Spleen (tissue), 7 donors: ENCODE results near the gene BLCAP.

Source experiments
- POLR2AphosphoS5 ChIP-seq, 3 donors: sonication (generic); formaldehyde crosslinking; IDR thresholded peaks; one replicate each; pipeline ENCODE4 v1.5.1; 2017; ENCODE audit warnings: antibody characterized with exemption in 3 of 3
- TF ChIP-seq, protein P1 (sequence below), 11 experiments: fragments of 200-600 bp in 7 of 11; fragments of 450-650 bp in 4 of 11; sonication (generic) in 4 of 11; IDR thresholded peaks in 8 of 11; conservative IDR thresholded peaks in 3 of 11; 1 replicate in 7 of 11; 2 replicates in 4 of 11; pipeline versions ENCODE4 v1.4.0 to v1.8.0; 2016 to 2021; ENCODE audit warnings: antibody characterized with exemption in 11 of 11, inconsistent platforms in 4 of 11, mild to moderate bottlenecking in 1 of 11
- donor health status: DM: no; HTN: no; CAD: no; lungs with moderate emphysema.
- donor health status: DM: no; HTN: no; CAD: no.
- donor health status: DM: no; HTN: no; CAD: no.

DNA sequence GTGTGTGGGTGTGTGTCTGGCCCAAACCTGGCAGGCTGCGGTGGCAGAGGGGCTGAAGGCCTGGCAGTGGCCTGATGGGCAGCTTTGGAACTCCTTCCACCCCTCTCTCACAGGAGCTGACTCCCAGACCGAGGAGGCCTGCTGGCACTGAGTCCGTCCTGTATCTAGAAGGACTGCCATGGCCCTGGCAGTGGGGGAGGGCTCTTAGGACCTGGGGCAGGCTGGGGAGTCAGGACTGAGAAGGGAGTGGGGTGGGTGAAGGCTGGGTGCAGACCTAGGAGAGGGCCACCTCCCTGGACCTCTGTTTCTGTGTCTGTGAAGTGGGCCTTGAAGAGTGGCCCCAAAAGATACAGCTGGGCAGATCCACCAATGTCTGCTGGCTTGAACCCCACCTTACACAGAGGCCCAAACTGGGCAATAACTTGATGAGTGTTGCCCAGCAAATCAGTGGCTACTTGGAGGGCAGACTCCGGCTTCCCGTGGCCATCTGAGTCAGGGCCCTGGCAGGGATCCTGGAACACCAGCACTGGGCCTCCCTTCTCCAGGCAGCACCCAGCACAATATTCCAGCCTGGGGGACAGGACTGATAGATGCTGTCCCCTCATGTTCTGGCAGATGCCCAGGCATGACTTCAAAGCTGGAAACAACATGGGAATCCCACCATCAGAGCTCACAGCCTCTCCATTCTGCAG, 46.7 kb upstream of the BLCAP start:
- TF ChIP-seq POLR2AphosphoS5 (IDR thresholded peaks at IDR 0.05), result no peak
- TF ChIP-seq, protein P1, sequence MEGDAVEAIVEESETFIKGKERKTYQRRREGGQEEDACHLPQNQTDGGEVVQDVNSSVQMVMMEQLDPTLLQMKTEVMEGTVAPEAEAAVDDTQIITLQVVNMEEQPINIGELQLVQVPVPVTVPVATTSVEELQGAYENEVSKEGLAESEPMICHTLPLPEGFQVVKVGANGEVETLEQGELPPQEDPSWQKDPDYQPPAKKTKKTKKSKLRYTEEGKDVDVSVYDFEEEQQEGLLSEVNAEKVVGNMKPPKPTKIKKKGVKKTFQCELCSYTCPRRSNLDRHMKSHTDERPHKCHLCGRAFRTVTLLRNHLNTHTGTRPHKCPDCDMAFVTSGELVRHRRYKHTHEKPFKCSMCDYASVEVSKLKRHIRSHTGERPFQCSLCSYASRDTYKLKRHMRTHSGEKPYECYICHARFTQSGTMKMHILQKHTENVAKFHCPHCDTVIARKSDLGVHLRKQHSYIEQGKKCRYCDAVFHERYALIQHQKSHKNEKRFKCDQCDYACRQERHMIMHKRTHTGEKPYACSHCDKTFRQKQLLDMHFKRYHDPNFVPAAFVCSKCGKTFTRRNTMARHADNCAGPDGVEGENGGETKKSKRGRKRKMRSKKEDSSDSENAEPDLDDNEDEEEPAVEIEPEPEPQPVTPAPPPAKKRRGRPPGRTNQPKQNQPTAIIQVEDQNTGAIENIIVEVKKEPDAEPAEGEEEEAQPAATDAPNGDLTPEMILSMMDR (IDR thresholded peaks at IDR 0.05 in 8 of 11, conservative IDR thresholded peaks at IDR 0.05 in 3 of 11), result no peak
